Endothelial cell of umbilical vein (primary cell): ENCODE data around the gene USH2A.

Source experiments
- CTCF ChIP-seq, 2 donors: IDR thresholded peaks; 1 replicate in 1 of 2; 2 replicates in 1 of 2; pipeline ENCODE4 v1.5.1; 2011; ENCODE audit warnings: low read length in 2 of 2, mild to moderate bottlenecking in 2 of 2, moderate library complexity in 2 of 2, control low read depth in 1 of 2, inconsistent platforms in 1 of 2, low read depth in 1 of 2; ENCODE audit not compliant: insufficient read depth in 1 of 2; ENCODE audit errors: extremely low read depth in 1 of 2
- EZH2 ChIP-seq: IDR thresholded peaks from 2 replicates; pipeline ENCODE4 v1.6.1; 2012; ENCODE audit warnings: borderline replicate concordance, low read depth, mild to moderate bottlenecking, moderate library complexity, low read length, inconsistent platforms; ENCODE audit not compliant: severe bottlenecking
- FOS ChIP-seq: IDR thresholded peaks from 2 replicates; pipeline ENCODE4 v1.6.1; 2011; ENCODE audit warnings: mild to moderate bottlenecking, low read length, moderate library complexity, borderline replicate concordance; ENCODE audit not compliant: insufficient read depth
- GATA2 ChIP-seq: IDR thresholded peaks from 2 replicates; pipeline ENCODE4 v1.7.0; 2011; ENCODE audit warnings: low read depth, mild to moderate bottlenecking, moderate library complexity, mixed read lengths, low read length; ENCODE audit not compliant: insufficient read length, insufficient read depth
- MAX ChIP-seq: IDR thresholded peaks from 2 replicates; pipeline ENCODE4 v1.6.1; 2011; ENCODE audit not compliant: insufficient read depth, insufficient read length
- MYC ChIP-seq: IDR thresholded peaks from one replicate; pipeline ENCODE4 v1.6.1; 2011; ENCODE audit warnings: mild to moderate bottlenecking, low read depth, low read length
- POLR2A ChIP-seq: IDR thresholded peaks from 2 replicates; pipeline ENCODE4 v1.6.1; 2012; ENCODE audit warnings: low read depth, mild to moderate bottlenecking, control low read depth, low read length
- POLR2AphosphoS5 ChIP-seq: IDR thresholded peaks from 2 replicates; pipeline ENCODE4 v1.6.1; 2012; ENCODE audit warnings: low read depth, mild to moderate bottlenecking, control low read depth, low read length, moderate library complexity; ENCODE audit not compliant: insufficient read depth

GRCh38 chr1:216222288-216222687, 201.0 kb downstream of the USH2A start:
- TF ChIP-seq MYC (no peak), EZH2 (no peak), POLR2AphosphoS5 (no peak), CTCF (IDR thresholded peaks at IDR 0.05; ENCODE audit: extremely low read depth in 1 of 2, insufficient read depth in 1 of 2, low read depth in 1 of 2, low read length in 2 of 2) (no peak), MAX (no peak), FOS (no peak), GATA2 (no peak), POLR2A (no peak)
